Activated B cell treated with CpG ODN at 0.5 μM for 24 hours (primary cell): ENCODE data around the gene TMIGD1. TPM values are rescaled to one million over a fixed set of nuclear protein-coding genes. Genes with fewer than 3 reads are reported as not detected.

Experiments used
- ATAC-seq: fragments of 200-7000 bp; cut with Tn5 transposase; one replicate; pipeline ENCODE4 v1.10.0; 2021; ENCODE audit warnings: low read depth, mild to moderate bottlenecking, moderate library complexity
- CTCF ChIA-PET: fragments of 350-600 bp; sonication (Branson Sonifier 250); formaldehyde crosslinking; loops from one replicate; lab custom pipeline; 2021; ENCODE audit warnings: antibody characterized with exemption; lab: Charles Lee
- POLR2A ChIA-PET: fragments of 350-600 bp; sonication (Branson Sonifier 250); formaldehyde crosslinking; loops from one replicate; lab custom pipeline; 2021; ENCODE audit warnings: antibody characterized with exemption; lab: Charles Lee
- DNase-seq: peaks from one replicate; pipeline ENCODE4 v3.0.0; 2022
- H3K27ac Mint-ChIP-seq: one replicate; pipeline ENCODE4 v1.8.0; 2020; ENCODE audit warnings: mixed read lengths
- H3K27me3 Mint-ChIP-seq: one replicate; pipeline ENCODE4 v1.8.0; 2021; ENCODE audit warnings: mixed read lengths
- H3K36me3 Mint-ChIP-seq: one replicate; pipeline ENCODE4 v1.8.0; 2021; ENCODE audit warnings: low read depth, mixed read lengths
- H3K4me1 Mint-ChIP-seq: one replicate; pipeline ENCODE4 v1.8.0; 2021; ENCODE audit warnings: mixed read lengths
- H3K4me3 Mint-ChIP-seq: one replicate; pipeline ENCODE4 v1.8.0; 2020; ENCODE audit warnings: mild to moderate bottlenecking, mixed read lengths
- H3K9me3 Mint-ChIP-seq: one replicate; pipeline ENCODE4 v1.8.0; 2020; ENCODE audit warnings: mixed read lengths
- intact Hi-C: fragments of 100-400 bp; cut with micrococcal nuclease; formaldehyde crosslinking; loops from one replicate; pipeline ENCODE4 v1.15.1; 2024
- total RNA-seq: library from RNA; stranded (reverse); gene quantifications from 2 replicates; pipeline ENCODE4 v1.2.3, GENCODE V29; 2022
- TF ChIP-seq, protein P1 (sequence below): fragments of 200-600 bp; IDR thresholded peaks from one replicate; pipeline ENCODE4 v1.8.0; 2022; ENCODE audit warnings: antibody characterized with exemption, mild to moderate bottlenecking

The TMIGD1 gene
- total RNA-seq, 1 donor from 2014 or later, result not detected

DNA sequence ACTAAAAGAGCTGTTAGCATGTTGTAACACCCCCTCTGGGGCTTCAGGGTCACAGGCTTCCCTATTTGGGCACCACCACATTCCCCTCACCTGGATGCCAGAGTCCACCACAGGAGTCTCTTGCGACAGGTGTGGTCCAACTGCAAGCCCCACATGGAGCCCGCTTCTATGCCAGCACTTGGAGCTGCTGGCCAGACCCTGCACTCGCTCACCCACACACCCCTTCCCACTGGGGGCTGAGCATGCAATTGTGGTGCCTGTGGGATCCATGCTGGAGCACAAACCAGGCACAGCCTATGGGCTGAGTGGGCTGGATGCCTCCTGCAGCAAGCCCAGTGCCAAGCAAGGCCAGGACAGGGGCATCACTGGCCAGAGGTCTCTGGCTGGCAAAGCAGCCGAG is 36.1 kb downstream of the TMIGD1 start:
- ChIA-PET CTCF (no interaction called here), POLR2A (no interaction called here)
- H3K27ac Mint-ChIP-seq, result no peak overlapping the region
- H3K36me3 Mint-ChIP-seq, result no peaks in the 10 kb centered on the region
- ATAC-seq (no peak), DNase-seq (no peak)
- TF ChIP-seq, protein P1, sequence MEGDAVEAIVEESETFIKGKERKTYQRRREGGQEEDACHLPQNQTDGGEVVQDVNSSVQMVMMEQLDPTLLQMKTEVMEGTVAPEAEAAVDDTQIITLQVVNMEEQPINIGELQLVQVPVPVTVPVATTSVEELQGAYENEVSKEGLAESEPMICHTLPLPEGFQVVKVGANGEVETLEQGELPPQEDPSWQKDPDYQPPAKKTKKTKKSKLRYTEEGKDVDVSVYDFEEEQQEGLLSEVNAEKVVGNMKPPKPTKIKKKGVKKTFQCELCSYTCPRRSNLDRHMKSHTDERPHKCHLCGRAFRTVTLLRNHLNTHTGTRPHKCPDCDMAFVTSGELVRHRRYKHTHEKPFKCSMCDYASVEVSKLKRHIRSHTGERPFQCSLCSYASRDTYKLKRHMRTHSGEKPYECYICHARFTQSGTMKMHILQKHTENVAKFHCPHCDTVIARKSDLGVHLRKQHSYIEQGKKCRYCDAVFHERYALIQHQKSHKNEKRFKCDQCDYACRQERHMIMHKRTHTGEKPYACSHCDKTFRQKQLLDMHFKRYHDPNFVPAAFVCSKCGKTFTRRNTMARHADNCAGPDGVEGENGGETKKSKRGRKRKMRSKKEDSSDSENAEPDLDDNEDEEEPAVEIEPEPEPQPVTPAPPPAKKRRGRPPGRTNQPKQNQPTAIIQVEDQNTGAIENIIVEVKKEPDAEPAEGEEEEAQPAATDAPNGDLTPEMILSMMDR, result no peak
- H3K4me3 Mint-ChIP-seq, result no peak overlapping the region
- H3K27me3 Mint-ChIP-seq, result no peaks in the 10 kb centered on the region
- peaks cover 9% of the 10 kb centered on the region for H3K4me1 Mint-ChIP-seq
- intact Hi-C loops, result no loop called here
- no peaks in the 10 kb centered on the region for H3K9me3 Mint-ChIP-seq

- H3K27me3 Mint-ChIP-seq, result no peaks in the 10 kb centered on the region
- ATAC-seq, result no peak
- H3K4me3 Mint-ChIP-seq, result no peak overlapping the region
- DNase-seq, result no peak
- H3K9me3 Mint-ChIP-seq, result no peaks in the 10 kb centered on the region
- peaks cover 9% of the 10 kb centered on the region for H3K4me1 Mint-ChIP-seq
- POLR2A ChIA-PET, result interaction anchor here (0.7 kb wide), 1 partner anchor 1940 kb away, joined by 4 read pairs; no protein-coding TSS in a partner anchor
- intact Hi-C loops, result no loop called here
- H3K27ac Mint-ChIP-seq, result no peak overlapping the region
- CTCF ChIA-PET, result no interaction called here
- no peaks in the 10 kb centered on the region for H3K36me3 Mint-ChIP-seq
- TF ChIP-seq, protein P1, result no peak
Observed at GRCh38 chr17:30296499-30297080, 37.3 kb downstream of the TMIGD1 start.

- H3K9me3 Mint-ChIP-seq, result no peaks in the 10 kb centered on the region
- H3K36me3 Mint-ChIP-seq, result peaks cover 9% of the 10 kb centered on the region
- H3K4me3 Mint-ChIP-seq, result no peak overlapping the region
- POLR2A ChIA-PET, result interaction anchor here (0.5 to 1.5 kb wide), 2 partner anchors 39 to 71 kb away, joined by 3 to 5 read pairs; no protein-coding TSS in a partner anchor
- intact Hi-C loops, result loop anchor here (2.0 to 5.0 kb wide), 4 partner anchors 44 to 530 kb away; partner anchors contain the start of genes CPD, CRLF3 and NSRP1
- ATAC-seq, result no peak
- H3K27me3 Mint-ChIP-seq, result no peaks in the 10 kb centered on the region
- CTCF ChIA-PET, result interaction anchor here (1.3 kb wide), 1 partner anchor 187 kb away, joined by 3 read pairs; no protein-coding TSS in a partner anchor
- H3K4me1 Mint-ChIP-seq, result peaks cover 12% of the 10 kb centered on the region
- DNase-seq, result no peak
- no peak overlapping the region for H3K27ac Mint-ChIP-seq
- TF ChIP-seq, protein P1, result no peak
Observed at GRCh38 chr17:30292286-30292858, 41.5 kb downstream of the TMIGD1 start.

DNA sequence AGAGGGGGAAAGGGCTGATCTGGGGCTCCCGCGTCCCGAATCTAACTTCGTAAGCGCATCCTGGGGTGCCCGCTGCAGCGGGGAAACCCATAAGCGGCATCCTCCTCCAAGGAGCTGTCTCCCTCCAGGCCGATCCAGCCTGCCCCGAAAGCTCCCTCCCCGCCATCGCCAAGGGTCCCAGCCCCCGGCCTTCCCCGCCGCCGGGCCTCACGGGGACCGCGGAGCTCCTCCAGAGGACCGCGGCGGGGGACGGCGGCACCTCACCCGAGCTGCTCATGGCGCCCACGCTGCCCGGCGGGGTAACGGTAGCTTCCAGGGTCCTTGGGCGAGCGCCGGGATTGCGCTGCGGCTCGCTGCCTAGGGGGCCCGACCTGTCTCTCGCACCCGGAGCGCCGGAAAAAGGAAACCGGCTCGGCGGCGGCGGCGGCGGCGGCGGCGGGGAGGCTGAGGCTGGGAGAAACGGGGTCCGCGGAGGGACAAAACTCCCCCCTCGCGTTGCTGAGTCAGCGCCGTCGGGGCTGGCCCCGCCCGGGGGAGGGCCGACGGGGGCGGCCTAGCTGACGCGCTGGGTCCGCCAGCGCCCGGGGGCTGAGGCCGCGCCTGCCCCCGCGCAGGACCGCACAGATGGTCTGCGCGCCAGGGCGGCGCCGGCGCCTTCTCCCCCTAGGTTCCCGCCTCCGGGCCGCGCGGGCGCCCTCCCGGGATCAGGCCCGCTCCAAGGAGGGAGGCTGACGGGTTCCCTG is 42.1 kb downstream of the TMIGD1 start, which contains the start of gene BLMH:
BLMH (minus strand) TSS at position 402 of the 743 bp plus-strand sequence; CDS start at position 277, 125 bp downstream.
- intact Hi-C loops, result loop anchor here (1.0 to 5.0 kb wide), 5 partner anchors 45 to 531 kb away; partner anchors contain the start of genes CPD, CRLF3, GOSR1 and NSRP1
- no peaks in the 10 kb centered on the region for H3K9me3 Mint-ChIP-seq
- TF ChIP-seq, protein P1, result no peak
- peak; percentile 74 for DNase-seq
- ChIA-PET CTCF (interaction anchor here (0.9 to 1.5 kb wide), 5 partner anchors 45 to 197 kb away, joined by 3 to 6 read pairs (median 5); no protein-coding TSS in a partner anchor), POLR2A (interaction anchor here (1.5 kb wide), 1 partner anchor 40 kb away, joined by 5 read pairs; no protein-coding TSS in a partner anchor)
- H3K27ac Mint-ChIP-seq, result peak within 1 kb of the TSS; percentile 51
- peak; percentile 97 for ATAC-seq
- H3K4me3 Mint-ChIP-seq, result peak within 1 kb of the TSS; percentile 91
- no peaks in the 10 kb centered on the region for H3K27me3 Mint-ChIP-seq
- H3K36me3 Mint-ChIP-seq, result peaks cover 15% of the 10 kb centered on the region
- H3K4me1 Mint-ChIP-seq, result peaks cover 12% of the 10 kb centered on the region
